DOHH2 (cell line): Measurements from ENCODE around the gene AFMID.

Experiments used
- EZH2phosphoT487 ChIP-seq: fragments of 200-600 bp; sonication (generic); IDR thresholded peaks from 2 replicates; pipeline ENCODE4 v1.6.1; 2017; ENCODE audit warnings: borderline replicate concordance, mild to moderate bottlenecking, antibody characterized with exemption, low read length, moderate library complexity, mixed read lengths
- TF ChIP-seq, protein P1 (sequence below): fragments of 200-600 bp; sonication (generic); IDR thresholded peaks from one replicate; pipeline ENCODE4 v1.5.1; 2014; ENCODE audit warnings: antibody characterized with exemption, mild to moderate bottlenecking, low read depth, low read length; ENCODE audit not compliant: poor library complexity, severe bottlenecking

DNA sequence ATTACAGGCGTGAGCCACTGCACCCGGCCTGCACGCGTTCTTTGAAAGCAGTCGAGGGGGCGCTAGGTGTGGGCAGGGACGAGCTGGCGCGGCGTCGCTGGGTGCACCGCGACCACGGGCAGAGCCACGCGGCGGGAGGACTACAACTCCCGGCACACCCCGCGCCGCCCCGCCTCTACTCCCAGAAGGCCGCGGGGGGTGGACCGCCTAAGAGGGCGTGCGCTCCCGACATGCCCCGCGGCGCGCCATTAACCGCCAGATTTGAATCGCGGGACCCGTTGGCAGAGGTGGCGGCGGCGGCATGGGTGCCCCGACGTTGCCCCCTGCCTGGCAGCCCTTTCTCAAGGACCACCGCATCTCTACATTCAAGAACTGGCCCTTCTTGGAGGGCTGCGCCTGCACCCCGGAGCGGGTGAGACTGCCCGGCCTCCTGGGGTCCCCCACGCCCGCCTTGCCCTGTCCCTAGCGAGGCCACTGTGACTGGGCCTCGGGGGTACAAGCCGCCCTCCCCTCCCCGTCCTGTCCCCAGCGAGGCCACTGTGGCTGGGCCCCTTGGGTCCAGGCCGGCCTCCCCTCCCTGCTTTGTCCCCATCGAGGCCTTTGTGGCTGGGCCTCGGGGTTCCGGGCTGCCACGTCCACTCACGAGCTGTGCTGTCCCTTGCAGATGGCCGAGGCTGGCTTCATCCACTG is 27.0 kb downstream of the AFMID start, which contains the start of gene BIRC5:
- TF ChIP-seq, protein P1, sequence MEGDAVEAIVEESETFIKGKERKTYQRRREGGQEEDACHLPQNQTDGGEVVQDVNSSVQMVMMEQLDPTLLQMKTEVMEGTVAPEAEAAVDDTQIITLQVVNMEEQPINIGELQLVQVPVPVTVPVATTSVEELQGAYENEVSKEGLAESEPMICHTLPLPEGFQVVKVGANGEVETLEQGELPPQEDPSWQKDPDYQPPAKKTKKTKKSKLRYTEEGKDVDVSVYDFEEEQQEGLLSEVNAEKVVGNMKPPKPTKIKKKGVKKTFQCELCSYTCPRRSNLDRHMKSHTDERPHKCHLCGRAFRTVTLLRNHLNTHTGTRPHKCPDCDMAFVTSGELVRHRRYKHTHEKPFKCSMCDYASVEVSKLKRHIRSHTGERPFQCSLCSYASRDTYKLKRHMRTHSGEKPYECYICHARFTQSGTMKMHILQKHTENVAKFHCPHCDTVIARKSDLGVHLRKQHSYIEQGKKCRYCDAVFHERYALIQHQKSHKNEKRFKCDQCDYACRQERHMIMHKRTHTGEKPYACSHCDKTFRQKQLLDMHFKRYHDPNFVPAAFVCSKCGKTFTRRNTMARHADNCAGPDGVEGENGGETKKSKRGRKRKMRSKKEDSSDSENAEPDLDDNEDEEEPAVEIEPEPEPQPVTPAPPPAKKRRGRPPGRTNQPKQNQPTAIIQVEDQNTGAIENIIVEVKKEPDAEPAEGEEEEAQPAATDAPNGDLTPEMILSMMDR: no peak
- TF ChIP-seq EZH2phosphoT487: no peak
